Natural killer cell (primary cell): ENCODE data around the gene HYAL2. TPM values are rescaled to one million over a fixed set of nuclear protein-coding genes. Genes with fewer than 3 reads are reported as not detected.
A peak's percentile ranks its signal among the peaks of the same experiment; 100 is the strongest.

Experiments
- ATAC-seq, 3 donors: fragments of 150-1000 bp in 2 of 3; fragments of 200-7000 bp in 1 of 3; cut with Tn5 transposase; 1 replicate in 1 of 3; 2 replicates in 2 of 3; pipeline ENCODE4 v1.10.0; 2021; ENCODE audit warnings: mild to moderate bottlenecking in 2 of 3, moderate library complexity in 2 of 3
- DNase-seq, 2 donors: peaks; one replicate each; pipeline versions ENCODE4 v3.0.0 to v3.0.0-alpha.2; 2013 to 2021; ENCODE audit warnings: mixed read lengths in 1 of 2
- H3K27ac ChIP-seq: one replicate; pipeline ENCODE4 v1.5.1; 2013; ENCODE audit warnings: mild to moderate bottlenecking, low read length
- H3K27me3 ChIP-seq: one replicate; pipeline ENCODE4 v1.6.1; 2013; ENCODE audit warnings: low read length; ENCODE audit not compliant: control insufficient read depth, insufficient read depth
- H3K36me3 ChIP-seq: one replicate; pipeline ENCODE4 v1.6.1; 2013; ENCODE audit warnings: low read length; ENCODE audit not compliant: control insufficient read depth, insufficient read depth
- H3K4me1 ChIP-seq: one replicate; pipeline ENCODE4 v1.6.1; 2013; ENCODE audit warnings: low read length; ENCODE audit not compliant: control insufficient read depth, insufficient read depth
- H3K4me3 ChIP-seq: one replicate; pipeline ENCODE4 v1.5.1; 2013; ENCODE audit warnings: low read length
- H3K9me3 ChIP-seq: one replicate; pipeline ENCODE4 v1.6.1; 2013; ENCODE audit warnings: low read length; ENCODE audit not compliant: control insufficient read depth, insufficient read depth
- H3K27ac Mint-ChIP-seq, 2 donors: one replicate each; pipeline ENCODE4 v1.8.0; 2022; ENCODE audit warnings: mild to moderate bottlenecking in 2 of 2, mixed read lengths in 2 of 2, moderate library complexity in 1 of 2
- H3K27me3 Mint-ChIP-seq, 2 donors: one replicate each; pipeline ENCODE4 v1.8.0; 2022; ENCODE audit warnings: low read depth in 2 of 2, mixed read lengths in 2 of 2
- H3K36me3 Mint-ChIP-seq: one replicate; pipeline ENCODE4 v1.8.0; 2022; ENCODE audit warnings: mixed read lengths
- H3K4me1 Mint-ChIP-seq, 2 donors: one replicate each; pipeline ENCODE4 v1.8.0; 2022; ENCODE audit warnings: mixed read lengths in 2 of 2
- H3K4me3 Mint-ChIP-seq: one replicate; pipeline ENCODE4 v1.8.0; 2022; ENCODE audit warnings: mild to moderate bottlenecking, moderate library complexity, mixed read lengths
- H3K9me3 Mint-ChIP-seq, 2 donors: one replicate each; pipeline ENCODE4 v1.8.0; 2022; ENCODE audit warnings: mixed read lengths in 2 of 2
- WGBS: methylation state at CpG from one replicate; pipeline ENCODE4 v1.1.7; 2013; ENCODE audit warnings: missing lambda C conversion rate; ENCODE audit not compliant: insufficient coverage; 5-methylcytosine and 5-hydroxymethylcytosine counted together
- intact Hi-C: fragments of 100-400 bp; cut with micrococcal nuclease; formaldehyde crosslinking; loops from one replicate; pipeline ENCODE4 v1.14.2; 2022
- total RNA-seq, 4 donors: library from RNA; stranded (reverse); fragments of 120-200 nt in 1 of 4; gene quantifications; one replicate each; pipeline versions ENCODE4 v1.2.3 to v1.2.4, GENCODE V29; 2013 to 2022
- TF ChIP-seq, protein P1 (sequence below): fragments of 200-600 bp; IDR thresholded peaks from one replicate; pipeline ENCODE4 v1.8.0; 2022; ENCODE audit warnings: antibody characterized with exemption

The HYAL2 gene
- total RNA-seq, 3 donors from 2014 or later (not counting 1 experiment from before 2014, with no cell fraction given), result 1.2 to 3.7 (median 3.1) TPM

DNA sequence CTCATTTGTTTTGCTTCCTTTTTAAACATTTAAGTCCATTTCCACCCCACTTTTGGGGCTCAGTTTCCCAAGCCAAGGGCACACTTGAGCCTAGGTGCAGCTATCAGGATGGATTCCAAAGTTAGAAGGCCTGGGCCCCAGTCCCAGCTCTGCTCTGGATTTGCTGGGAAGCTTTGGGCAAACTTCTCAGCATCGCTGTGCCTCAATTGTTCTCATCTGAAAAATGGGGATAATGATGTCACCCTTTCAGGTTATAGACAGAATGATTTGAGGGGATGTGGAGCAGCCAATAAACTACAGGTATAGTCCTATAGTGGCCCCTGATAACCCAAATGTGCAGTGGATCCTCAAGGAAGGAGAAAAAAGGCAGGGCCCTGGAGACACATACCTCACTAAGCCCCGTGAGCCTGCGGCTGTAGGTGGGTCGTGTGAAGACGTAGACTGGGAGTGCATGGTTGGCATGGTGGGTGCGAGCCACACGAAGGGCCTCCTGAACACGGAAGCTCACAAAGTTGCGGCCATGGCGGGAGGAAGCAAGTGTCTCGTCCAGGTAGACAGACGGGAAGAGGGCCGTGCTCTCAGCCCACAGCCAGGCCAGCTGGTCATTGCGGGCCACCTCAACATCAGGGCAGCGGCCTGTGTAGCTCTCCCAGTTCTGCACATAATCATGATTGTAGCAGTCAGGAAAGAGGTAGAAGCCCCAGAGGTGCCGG is 3.2 kb downstream of the HYAL2 start:
- H3K4me1 Mint-ChIP-seq, result peaks cover 22 to 39% of the 10 kb centered on the region in 2 donors
- H3K9me3 ChIP-seq, result no peaks in the 10 kb centered on the region
- H3K36me3 Mint-ChIP-seq, result no peaks in the 10 kb centered on the region
- no peaks in the 10 kb centered on the region for H3K9me3 Mint-ChIP-seq
- peaks cover 67% of the 10 kb centered on the region for H3K4me1 ChIP-seq
- DNase-seq, result no peak
- no peak for ATAC-seq
- no peaks in the 10 kb centered on the region for H3K27me3 ChIP-seq
- peak overlapping the region; percentile 14 for H3K27ac ChIP-seq
- peak overlapping the region; percentile 71 for H3K4me3 Mint-ChIP-seq
- TF ChIP-seq, protein P1, sequence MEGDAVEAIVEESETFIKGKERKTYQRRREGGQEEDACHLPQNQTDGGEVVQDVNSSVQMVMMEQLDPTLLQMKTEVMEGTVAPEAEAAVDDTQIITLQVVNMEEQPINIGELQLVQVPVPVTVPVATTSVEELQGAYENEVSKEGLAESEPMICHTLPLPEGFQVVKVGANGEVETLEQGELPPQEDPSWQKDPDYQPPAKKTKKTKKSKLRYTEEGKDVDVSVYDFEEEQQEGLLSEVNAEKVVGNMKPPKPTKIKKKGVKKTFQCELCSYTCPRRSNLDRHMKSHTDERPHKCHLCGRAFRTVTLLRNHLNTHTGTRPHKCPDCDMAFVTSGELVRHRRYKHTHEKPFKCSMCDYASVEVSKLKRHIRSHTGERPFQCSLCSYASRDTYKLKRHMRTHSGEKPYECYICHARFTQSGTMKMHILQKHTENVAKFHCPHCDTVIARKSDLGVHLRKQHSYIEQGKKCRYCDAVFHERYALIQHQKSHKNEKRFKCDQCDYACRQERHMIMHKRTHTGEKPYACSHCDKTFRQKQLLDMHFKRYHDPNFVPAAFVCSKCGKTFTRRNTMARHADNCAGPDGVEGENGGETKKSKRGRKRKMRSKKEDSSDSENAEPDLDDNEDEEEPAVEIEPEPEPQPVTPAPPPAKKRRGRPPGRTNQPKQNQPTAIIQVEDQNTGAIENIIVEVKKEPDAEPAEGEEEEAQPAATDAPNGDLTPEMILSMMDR, result no peak
- H3K36me3 ChIP-seq, result no peaks in the 10 kb centered on the region
- H3K27me3 Mint-ChIP-seq, result no peaks in the 10 kb centered on the region
- H3K4me3 ChIP-seq, result no peak overlapping the region
- intact Hi-C loops, result no loop called here
- WGBS, result 97% methylated on average over 16 of the region's 16 CpGs
- H3K27ac Mint-ChIP-seq, result peak overlapping the region; percentile 38 to 76

DNA sequence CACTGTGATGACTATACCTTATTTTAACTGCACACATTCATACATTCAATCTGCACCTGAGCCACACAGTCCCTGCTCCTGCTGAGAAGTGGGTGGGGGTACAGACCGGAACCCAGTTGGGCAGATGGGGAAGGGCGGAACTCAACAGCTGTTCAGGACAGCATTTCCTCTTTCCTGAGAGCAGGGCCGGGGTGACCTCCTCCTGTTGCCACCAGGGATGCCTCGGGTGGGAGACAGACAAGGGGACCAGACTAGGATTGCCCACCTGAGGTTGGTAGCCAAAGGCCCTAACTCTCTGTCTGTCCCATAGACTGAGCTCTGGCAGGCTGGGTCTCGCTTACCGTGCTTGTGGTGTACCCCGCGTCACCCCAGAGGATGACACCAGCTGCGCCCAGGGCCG is 3.9 kb downstream of the HYAL2 start:
- H3K36me3 Mint-ChIP-seq, result no peaks in the 10 kb centered on the region
- Histone ChIP-seq H3K9me3 (no peaks in the 10 kb centered on the region), H3K4me1 (peaks cover 67% of the 10 kb centered on the region), H3K36me3 (no peaks in the 10 kb centered on the region), H3K4me3 (no peak overlapping the region), H3K27ac (peak overlapping the region; percentile 14), H3K27me3 (no peaks in the 10 kb centered on the region)
- TF ChIP-seq, protein P1, result no peak
- intact Hi-C loops, result no loop called here
- H3K27me3 Mint-ChIP-seq, result no peaks in the 10 kb centered on the region
- ATAC-seq (no peak), DNase-seq (no peak)
- peaks cover 22 to 34% of the 10 kb centered on the region in 2 donors for H3K4me1 Mint-ChIP-seq
- H3K9me3 Mint-ChIP-seq, result no peaks in the 10 kb centered on the region
- peak overlapping the region; percentile 38 to 76 for H3K27ac Mint-ChIP-seq
- 59% methylated on average over 10 of the region's 10 CpGs for WGBS
- peak overlapping the region; percentile 72 for H3K4me3 Mint-ChIP-seq

DNA sequence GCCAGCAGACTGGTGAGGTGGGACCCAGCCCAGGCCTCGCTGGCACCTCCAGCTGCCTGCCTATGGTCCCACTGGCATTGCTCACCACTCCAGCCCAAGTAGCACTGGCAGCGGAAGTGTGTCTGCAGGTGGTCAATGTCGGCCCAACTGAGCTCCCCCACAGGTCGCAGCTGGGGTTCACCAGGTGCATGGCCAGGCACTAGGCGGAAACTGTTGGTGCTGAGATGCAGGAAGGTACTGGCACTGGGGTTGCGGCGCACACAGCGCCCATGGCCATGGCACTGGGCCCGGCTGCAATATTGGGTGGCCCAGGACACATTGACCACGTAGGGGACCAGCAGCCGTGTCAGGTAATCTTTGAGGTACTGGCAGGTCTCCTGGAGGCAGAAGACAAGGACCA is 4.4 kb downstream of the HYAL2 start:
- peaks cover 22 to 32% of the 10 kb centered on the region in 2 donors for H3K4me1 Mint-ChIP-seq
- 86% methylated on average over 11 of the region's 11 CpGs for WGBS

More for the DNA sequence above, 4.4 kb downstream of the HYAL2 start:
- Histone ChIP-seq H3K36me3 (no peaks in the 10 kb centered on the region), H3K27me3 (no peaks in the 10 kb centered on the region), H3K4me1 (peaks cover 67% of the 10 kb centered on the region), H3K27ac (no peak overlapping the region), H3K9me3 (no peaks in the 10 kb centered on the region), H3K4me3 (no peak overlapping the region)
- Mint-ChIP-seq H3K4me3 (peak overlapping the region; percentile 72), H3K27ac (peak overlapping the region; percentile 38 to 76), H3K9me3 (no peaks in the 10 kb centered on the region), H3K36me3 (no peaks in the 10 kb centered on the region), H3K27me3 (no peaks in the 10 kb centered on the region)
- DNase-seq (no peak), ATAC-seq (no peak)
- intact Hi-C loops, result no loop called here
- TF ChIP-seq, protein P1, result no peak
